ENCODE measurements around the gene COL25A1. TPM values are rescaled to one million over a fixed set of nuclear protein-coding genes. Genes with fewer than 3 reads are reported as not detected.

COL25A1 gene
- polyA plus RNA-seq, 2 of the 4 experiments (the other 2 are of a cell fraction): not detected

DNA sequence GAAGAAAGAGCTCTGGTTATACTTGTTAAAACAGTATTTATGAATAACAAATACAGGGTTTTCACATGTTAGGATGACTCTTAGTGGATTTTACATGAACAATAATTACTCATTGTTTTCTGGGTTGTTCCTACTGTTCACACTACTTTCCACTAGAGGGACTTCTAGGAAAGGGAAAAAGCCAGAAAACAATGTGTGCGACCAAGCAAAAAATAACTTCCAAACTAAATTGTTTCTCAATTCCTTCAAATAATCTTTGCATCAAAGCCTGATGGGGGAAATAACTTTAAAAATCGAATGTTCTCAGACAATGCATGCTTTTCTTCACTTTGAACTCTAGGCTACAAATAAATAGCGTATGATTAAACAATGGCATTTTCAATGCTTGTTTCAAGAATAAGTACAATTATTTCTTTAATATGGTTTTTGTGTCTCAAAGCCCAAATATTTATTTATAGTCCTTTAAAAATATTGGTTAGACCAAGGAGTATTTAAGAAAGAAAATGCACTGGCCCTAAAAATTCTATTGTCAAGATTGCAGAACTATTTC, 467.5 kb downstream of the COL25A1 start:
- H3K9me3 ChIP-seq: no peaks in the 10 kb centered on the region
- no peak overlapping the region for H3K27ac ChIP-seq
- H3K4me3 ChIP-seq: no peak overlapping the region
- ChIA-PET CTCF (interaction anchor here (1.0 to 1.3 kb wide), 3 partner anchors 275 to 571 kb away, joined by 3 to 5 read pairs (median 3); no protein-coding TSS in a partner anchor), POLR2A (no interaction called here)
- TF ChIP-seq CBX8 (IDR thresholded peaks at IDR 0.05) (no peak), JUNB (IDR thresholded peaks at IDR 0.05) (no peak), CTCF (IDR thresholded peaks at IDR 0.05) (peak; percentile 54), RAD21 (conservative IDR thresholded peaks at IDR 0.05 in 1 of 2, IDR thresholded peaks at IDR 0.05 in 1 of 2) (peak; percentile 64 to 65), SMC3 (IDR thresholded peaks at IDR 0.05) (peak; percentile 42; the same call in 1 of the 3 replicates), FOXS1 (CRISPR knock-in tag; IDR thresholded peaks at IDR 0.05) (no peak), RARB (CRISPR knock-in tag; IDR thresholded peaks at IDR 0.05) (no peak), HOXB5 (CRISPR knock-in tag; IDR thresholded peaks at IDR 0.05) (no peak), RCOR1 (IDR thresholded peaks at IDR 0.05; ENCODE audit: low read depth, low read length) (no peak), ZSCAN20 (CRISPR knock-in tag; IDR thresholded peaks at IDR 0.05) (no peak), KDM1A (IDR thresholded peaks at IDR 0.05; ENCODE audit: low read depth) (no peak), JUN (IDR thresholded peaks at IDR 0.05) (no peak), TFCP2L1 (CRISPR knock-in tag; IDR thresholded peaks at IDR 0.05) (no peak)
- TF ChIP-seq, protein P1, sequence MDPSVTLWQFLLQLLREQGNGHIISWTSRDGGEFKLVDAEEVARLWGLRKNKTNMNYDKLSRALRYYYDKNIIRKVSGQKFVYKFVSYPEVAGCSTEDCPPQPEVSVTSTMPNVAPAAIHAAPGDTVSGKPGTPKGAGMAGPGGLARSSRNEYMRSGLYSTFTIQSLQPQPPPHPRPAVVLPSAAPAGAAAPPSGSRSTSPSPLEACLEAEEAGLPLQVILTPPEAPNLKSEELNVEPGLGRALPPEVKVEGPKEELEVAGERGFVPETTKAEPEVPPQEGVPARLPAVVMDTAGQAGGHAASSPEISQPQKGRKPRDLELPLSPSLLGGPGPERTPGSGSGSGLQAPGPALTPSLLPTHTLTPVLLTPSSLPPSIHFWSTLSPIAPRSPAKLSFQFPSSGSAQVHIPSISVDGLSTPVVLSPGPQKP (IDR thresholded peaks at IDR 0.05; ENCODE audit: low read depth, low read length): no peak
- ATAC-seq (peak; percentile 74 to 77; a peak in 5 of 6 replicates), FAIRE-seq (no peak), DNase-seq (ENCODE audit: low read depth in 1 of 2, low spot score in 1 of 2) (peak in 1 of 2 experiments; percentile 17)
- no peaks in the 10 kb centered on the region for H3K4me1 ChIP-seq
- WGBS (ENCODE audit: missing lambda C conversion rate): 20% methylated on average over 3 of the region's 3 CpGs
- no peak overlapping the region for H3K4me2 ChIP-seq

DNA sequence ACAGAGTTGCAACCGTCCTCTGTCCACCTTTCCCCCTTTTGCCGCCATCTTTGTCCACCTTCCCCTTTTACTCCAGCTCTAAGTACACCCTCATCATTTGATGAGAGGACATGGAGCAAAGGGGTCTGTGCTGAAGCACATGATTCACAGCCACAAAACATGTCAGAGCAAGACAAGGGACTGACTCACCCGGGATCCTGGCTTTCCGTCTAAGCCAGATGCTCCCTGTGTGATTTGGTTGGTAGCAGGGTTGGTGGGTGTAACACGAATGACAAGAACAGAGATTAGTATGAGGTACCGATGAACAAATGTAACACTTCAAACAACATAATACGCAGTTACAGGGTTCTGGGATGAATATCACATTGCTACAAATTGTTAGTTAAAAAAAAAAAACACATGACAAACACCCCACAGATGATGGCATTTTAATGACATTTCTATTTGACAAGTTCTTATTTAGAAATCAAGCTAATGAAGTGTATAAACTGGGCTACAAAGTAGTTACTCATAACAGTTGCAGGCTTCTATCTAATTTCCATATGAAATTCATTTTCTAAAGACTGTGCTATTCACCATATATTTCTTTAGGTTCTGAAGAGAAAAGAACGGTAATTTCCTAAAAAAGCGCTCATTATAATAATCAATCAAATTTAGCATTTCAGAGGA, 468.2 kb downstream of the COL25A1 start:
- H3K4me1 ChIP-seq: no peaks in the 10 kb centered on the region
- no peak for FAIRE-seq
- H3K4me2 ChIP-seq: no peak overlapping the region
- H3K27ac ChIP-seq: no peak overlapping the region
- 20% methylated on average over 9 of the region's 9 CpGs for WGBS (ENCODE audit: missing lambda C conversion rate)
- ChIA-PET POLR2A (no interaction called here), CTCF (interaction anchor here (1.0 to 2.7 kb wide), 3 partner anchors 276 to 572 kb away, joined by 3 to 10 read pairs (median 5); no protein-coding TSS in a partner anchor)
- DNase-seq (ENCODE audit: low read depth in 1 of 2, low spot score in 1 of 2): no peak
- ATAC-seq: no peak
- TF ChIP-seq REST (IDR thresholded peaks at IDR 0.05): no peak
- TF ChIP-seq, protein P1 (IDR thresholded peaks at IDR 0.05; ENCODE audit: low read depth, low read length): no peak
- TF ChIP-seq TP53 (CRISPR knock-in tag; IDR thresholded peaks at IDR 0.05): no peak
- TF ChIP-seq GATA3 (IDR thresholded peaks at IDR 0.05; ENCODE audit: borderline replicate concordance): no peak
- TF ChIP-seq HDAC2 (IDR thresholded peaks at IDR 0.05): no peak
- H3K9me3 ChIP-seq: no peaks in the 10 kb centered on the region
- no peak overlapping the region for H3K4me3 ChIP-seq
